ENCODE data around the gene PHF21B.

DNA sequence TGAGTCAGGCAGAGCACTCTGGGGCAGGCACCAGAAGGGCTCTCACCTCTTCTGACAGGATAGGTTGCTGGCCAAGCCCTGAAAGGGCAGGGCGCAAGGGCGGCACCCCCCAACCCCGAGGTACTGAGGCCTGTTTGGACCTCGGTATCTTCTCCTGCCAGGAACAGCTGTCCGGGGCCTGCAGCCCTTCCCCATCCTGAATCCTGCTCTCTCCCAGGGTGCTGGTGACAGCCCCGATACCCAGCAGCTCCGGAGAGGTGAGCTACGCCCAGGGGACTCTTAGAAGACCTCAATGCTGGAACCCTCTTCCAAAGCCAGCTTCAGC, 79.1 kb downstream of the PHF21B start:
- TF ChIP-seq, protein P1, sequence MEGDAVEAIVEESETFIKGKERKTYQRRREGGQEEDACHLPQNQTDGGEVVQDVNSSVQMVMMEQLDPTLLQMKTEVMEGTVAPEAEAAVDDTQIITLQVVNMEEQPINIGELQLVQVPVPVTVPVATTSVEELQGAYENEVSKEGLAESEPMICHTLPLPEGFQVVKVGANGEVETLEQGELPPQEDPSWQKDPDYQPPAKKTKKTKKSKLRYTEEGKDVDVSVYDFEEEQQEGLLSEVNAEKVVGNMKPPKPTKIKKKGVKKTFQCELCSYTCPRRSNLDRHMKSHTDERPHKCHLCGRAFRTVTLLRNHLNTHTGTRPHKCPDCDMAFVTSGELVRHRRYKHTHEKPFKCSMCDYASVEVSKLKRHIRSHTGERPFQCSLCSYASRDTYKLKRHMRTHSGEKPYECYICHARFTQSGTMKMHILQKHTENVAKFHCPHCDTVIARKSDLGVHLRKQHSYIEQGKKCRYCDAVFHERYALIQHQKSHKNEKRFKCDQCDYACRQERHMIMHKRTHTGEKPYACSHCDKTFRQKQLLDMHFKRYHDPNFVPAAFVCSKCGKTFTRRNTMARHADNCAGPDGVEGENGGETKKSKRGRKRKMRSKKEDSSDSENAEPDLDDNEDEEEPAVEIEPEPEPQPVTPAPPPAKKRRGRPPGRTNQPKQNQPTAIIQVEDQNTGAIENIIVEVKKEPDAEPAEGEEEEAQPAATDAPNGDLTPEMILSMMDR (IDR thresholded peaks at IDR 0.05) = no peak
- TF ChIP-seq POLR2A (IDR thresholded peaks at IDR 0.05) = no peak
